ENCODE results near the gene MAGEC3. TPM values are rescaled to one million over a fixed set of nuclear protein-coding genes. Genes with fewer than 3 reads are reported as not detected.

The MAGEC3 gene
- total and polyA plus RNA-seq, 5 donors from 2014 or later = not detected

- no peak overlapping the region for H3K4me3 Mint-ChIP-seq
- H3K4me3 ChIP-seq (ENCODE audit: low read depth, low read length) = no peak overlapping the region
- ATAC-seq (ENCODE audit: low read depth in 2 of 2) = no peak
- peaks cover 0 to 4% (median 0%) of the 10 kb centered on the region in 7 donors for H3K9me3 Mint-ChIP-seq
- no peaks in the 10 kb centered on the region for H3K4me1 ChIP-seq (ENCODE audit: control insufficient read depth, insufficient read depth, low read length, poor library complexity, severe bottlenecking)
- no peaks in the 10 kb centered on the region for H3K36me3 ChIP-seq (ENCODE audit: control insufficient read depth, insufficient read depth, low read length)
- no peak for DNase-seq
- no peaks in the 10 kb centered on the region for H3K9me3 ChIP-seq (ENCODE audit: control insufficient read depth in 2 of 2, low read length in 2 of 2)
- no peak overlapping the region for H3K27ac ChIP-seq (ENCODE audit: insufficient read depth, low read length, poor library complexity, severe bottlenecking)
- H3K27ac Mint-ChIP-seq = no peak overlapping the region
- H3K27me3 ChIP-seq (ENCODE audit: control insufficient read depth, insufficient read depth, low read length) = no peaks in the 10 kb centered on the region
- no peaks in the 10 kb centered on the region for H3K27me3 Mint-ChIP-seq
- no peaks in the 10 kb centered on the region for H3K36me3 Mint-ChIP-seq
- no peaks in the 10 kb centered on the region for H3K4me1 Mint-ChIP-seq
Measured at GRCh38 chrX:141917801-141918200, 79.7 kb downstream of the MAGEC3 start.

DNA sequence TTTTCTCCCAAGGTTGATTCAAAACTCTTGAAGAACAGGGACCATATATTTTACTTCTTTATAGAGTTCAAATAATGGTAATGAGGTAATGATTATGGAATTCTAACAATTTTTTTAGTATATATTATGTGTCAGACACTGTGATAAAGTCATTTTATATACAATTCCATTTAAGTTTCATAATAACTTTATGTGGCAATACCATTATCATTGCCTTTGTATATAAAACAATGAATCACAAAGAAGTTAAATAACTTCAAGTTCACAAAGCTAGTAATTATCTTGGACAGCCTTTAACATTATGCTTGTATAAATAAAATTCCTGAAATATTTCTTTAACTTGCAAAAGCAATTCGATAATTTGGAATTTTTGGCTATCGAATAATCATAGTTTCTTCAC is 86.2 kb downstream of the MAGEC3 start:
- H3K4me1 ChIP-seq (ENCODE audit: control insufficient read depth, insufficient read depth, low read length, poor library complexity, severe bottlenecking) = no peaks in the 10 kb centered on the region
- no peaks in the 10 kb centered on the region for H3K27me3 ChIP-seq (ENCODE audit: control insufficient read depth, insufficient read depth, low read length)
- ATAC-seq (ENCODE audit: low read depth in 2 of 2) (no peak), DNase-seq (no peak)
- H3K36me3 ChIP-seq (ENCODE audit: control insufficient read depth, insufficient read depth, low read length) = no peaks in the 10 kb centered on the region
- no peaks in the 10 kb centered on the region for H3K4me1 Mint-ChIP-seq
- H3K9me3 ChIP-seq (ENCODE audit: control insufficient read depth in 2 of 2, low read length in 2 of 2) = no peaks in the 10 kb centered on the region
- H3K4me3 ChIP-seq (ENCODE audit: low read depth, low read length) = no peak overlapping the region
- H3K27me3 Mint-ChIP-seq = no peaks in the 10 kb centered on the region
- no peaks in the 10 kb centered on the region for H3K36me3 Mint-ChIP-seq
- no peak overlapping the region for H3K27ac ChIP-seq (ENCODE audit: insufficient read depth, low read length, poor library complexity, severe bottlenecking)
- H3K9me3 Mint-ChIP-seq = peaks cover 0 to 12% (median 2%) of the 10 kb centered on the region in 7 donors
- no peak overlapping the region for H3K27ac Mint-ChIP-seq
- H3K4me3 Mint-ChIP-seq = no peak overlapping the region

DNA sequence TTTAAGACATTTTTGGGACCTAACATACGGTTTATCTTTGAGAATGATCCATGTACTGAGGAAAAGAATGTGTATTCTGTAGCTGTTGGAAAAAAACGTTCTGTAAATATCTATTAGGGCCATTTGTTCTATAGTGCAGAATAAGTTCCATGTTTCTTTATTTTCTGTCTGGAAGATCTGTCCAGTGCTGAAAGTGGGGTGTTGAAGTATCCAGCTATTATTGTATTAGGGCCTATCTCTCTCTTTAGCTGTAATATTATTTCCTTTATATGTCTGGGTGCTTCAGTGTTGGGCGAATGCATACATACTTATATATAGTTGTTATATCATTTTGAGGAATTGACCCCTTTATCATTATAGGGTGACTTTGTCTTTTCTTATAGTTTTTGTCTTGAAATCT is 90.3 kb downstream of the MAGEC3 start:
- no peak for ATAC-seq (ENCODE audit: low read depth in 2 of 2)
- Histone ChIP-seq H3K36me3 (ENCODE audit: control insufficient read depth, insufficient read depth, low read length) (no peaks in the 10 kb centered on the region), H3K9me3 (ENCODE audit: control insufficient read depth in 2 of 2, low read length in 2 of 2) (peaks cover 0 to 2% of the 10 kb centered on the region in 2 experiments), H3K27ac (ENCODE audit: insufficient read depth, low read length, poor library complexity, severe bottlenecking) (no peak overlapping the region), H3K27me3 (ENCODE audit: control insufficient read depth, insufficient read depth, low read length) (no peaks in the 10 kb centered on the region), H3K4me1 (ENCODE audit: control insufficient read depth, insufficient read depth, low read length, poor library complexity, severe bottlenecking) (no peaks in the 10 kb centered on the region), H3K4me3 (ENCODE audit: low read depth, low read length) (no peak overlapping the region)
- H3K27me3 Mint-ChIP-seq = no peaks in the 10 kb centered on the region
- no peaks in the 10 kb centered on the region for H3K36me3 Mint-ChIP-seq
- DNase-seq = no peak
- H3K27ac Mint-ChIP-seq = no peak overlapping the region
- peaks cover 0 to 13% (median 2%) of the 10 kb centered on the region in 7 donors for H3K9me3 Mint-ChIP-seq
- no peak overlapping the region for H3K4me3 Mint-ChIP-seq
- no peaks in the 10 kb centered on the region for H3K4me1 Mint-ChIP-seq

DNA sequence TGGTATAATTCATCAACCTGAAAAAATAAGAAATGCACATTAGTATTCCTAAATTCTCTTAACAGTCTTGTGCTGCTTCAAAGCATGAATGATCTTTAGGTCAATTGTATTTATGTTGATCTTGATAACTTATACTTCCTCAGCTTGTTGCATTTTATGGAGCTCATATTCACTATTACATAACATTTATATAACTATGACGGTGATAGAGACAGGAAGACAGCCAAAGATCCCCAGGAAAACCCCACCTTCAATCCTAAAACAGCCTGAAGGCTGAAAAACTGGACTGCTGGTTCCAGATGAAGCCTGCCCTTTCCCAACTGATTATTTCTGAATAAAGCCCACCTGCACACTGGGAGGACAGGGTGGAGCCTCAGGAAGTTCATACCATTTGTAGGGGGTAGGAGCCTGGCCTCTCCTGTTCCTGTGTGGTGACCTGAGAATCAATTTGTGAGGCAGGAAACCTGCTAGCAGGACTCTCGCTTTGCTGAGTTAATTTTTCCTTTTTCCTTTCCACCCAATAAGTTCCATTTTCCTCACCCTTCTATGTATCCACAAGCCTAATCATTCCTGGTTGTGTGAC is 96.0 kb downstream of the MAGEC3 start:
- peak overlapping the region in 1 of 4 donors; percentile 65 for H3K4me3 Mint-ChIP-seq
- Histone ChIP-seq H3K4me1 (ENCODE audit: control insufficient read depth, insufficient read depth, low read length, poor library complexity, severe bottlenecking) (no peaks in the 10 kb centered on the region), H3K4me3 (ENCODE audit: low read depth, low read length) (no peak overlapping the region), H3K27ac (ENCODE audit: insufficient read depth, low read length, poor library complexity, severe bottlenecking) (no peak overlapping the region), H3K27me3 (ENCODE audit: control insufficient read depth, insufficient read depth, low read length) (no peaks in the 10 kb centered on the region), H3K36me3 (ENCODE audit: control insufficient read depth, insufficient read depth, low read length) (no peaks in the 10 kb centered on the region), H3K9me3 (ENCODE audit: control insufficient read depth in 2 of 2, low read length in 2 of 2) (peaks cover 0 to 2% of the 10 kb centered on the region in 2 experiments)
- no peaks in the 10 kb centered on the region for H3K27me3 Mint-ChIP-seq
- H3K27ac Mint-ChIP-seq = no peak overlapping the region
- H3K4me1 Mint-ChIP-seq = no peaks in the 10 kb centered on the region
- no peak for ATAC-seq (ENCODE audit: low read depth in 2 of 2)
- DNase-seq = no peak
- peaks cover 0 to 4% (median 0%) of the 10 kb centered on the region in 7 donors for H3K9me3 Mint-ChIP-seq
- H3K36me3 Mint-ChIP-seq = no peaks in the 10 kb centered on the region

DNA sequence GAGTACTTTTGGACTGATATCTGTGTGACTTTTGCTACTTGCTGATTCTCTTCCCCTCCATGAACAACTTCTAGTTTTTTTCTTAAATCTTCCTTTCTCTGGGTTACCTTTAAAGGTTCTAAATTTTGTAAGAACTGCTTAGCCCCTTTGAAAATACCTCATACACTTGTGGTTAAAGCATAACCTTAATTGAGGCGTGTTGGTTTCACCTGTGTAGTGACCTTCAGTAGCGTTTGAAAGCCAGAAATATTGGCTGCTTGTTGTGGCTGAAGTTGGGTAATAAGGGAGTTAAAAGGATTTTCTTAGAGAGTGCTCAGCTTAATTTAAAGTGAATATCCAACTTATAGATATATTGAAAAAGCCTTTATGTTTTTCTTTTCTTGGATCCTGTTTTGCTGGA is 97.5 kb downstream of the MAGEC3 start:
- H3K4me3 Mint-ChIP-seq = no peak overlapping the region

DNA sequence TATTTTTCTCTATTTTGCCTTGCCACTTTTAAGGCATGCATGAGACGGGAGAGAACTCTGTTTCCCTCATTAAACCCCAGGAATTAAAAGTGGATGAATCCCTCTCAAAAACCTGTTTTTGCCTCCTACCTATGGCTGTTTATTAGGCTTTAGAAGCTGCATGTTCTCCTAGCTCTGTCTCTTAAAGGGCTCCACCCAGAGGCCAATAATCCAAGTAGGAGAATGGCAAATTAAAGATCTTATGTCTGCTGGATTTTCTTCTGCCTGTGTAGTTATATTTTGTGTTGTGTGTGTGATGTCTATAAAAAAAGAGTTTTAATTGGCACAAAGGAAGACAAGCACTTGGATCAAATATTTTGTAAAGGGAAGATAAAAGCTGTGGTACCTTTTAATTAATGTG is 98.0 kb downstream of the MAGEC3 start:
- no peak overlapping the region for H3K27ac Mint-ChIP-seq
- Histone ChIP-seq H3K4me1 (ENCODE audit: control insufficient read depth, insufficient read depth, low read length, poor library complexity, severe bottlenecking) (no peaks in the 10 kb centered on the region), H3K27ac (ENCODE audit: insufficient read depth, low read length, poor library complexity, severe bottlenecking) (no peak overlapping the region), H3K27me3 (ENCODE audit: control insufficient read depth, insufficient read depth, low read length) (no peaks in the 10 kb centered on the region), H3K4me3 (ENCODE audit: low read depth, low read length) (no peak overlapping the region), H3K9me3 (ENCODE audit: control insufficient read depth in 2 of 2, low read length in 2 of 2) (no peaks in the 10 kb centered on the region), H3K36me3 (ENCODE audit: control insufficient read depth, insufficient read depth, low read length) (no peaks in the 10 kb centered on the region)
- DNase-seq = no peak
- H3K9me3 Mint-ChIP-seq = peaks cover 0 to 2% (median 0%) of the 10 kb centered on the region in 7 donors
- no peak for ATAC-seq (ENCODE audit: low read depth in 2 of 2)
- H3K4me3 Mint-ChIP-seq = no peak overlapping the region
- no peaks in the 10 kb centered on the region for H3K4me1 Mint-ChIP-seq
- no peaks in the 10 kb centered on the region for H3K36me3 Mint-ChIP-seq
- H3K27me3 Mint-ChIP-seq = no peaks in the 10 kb centered on the region

More for the DNA sequence above, 97.5 kb downstream of the MAGEC3 start:
- Histone ChIP-seq H3K27ac (ENCODE audit: insufficient read depth, low read length, poor library complexity, severe bottlenecking) (no peak overlapping the region), H3K36me3 (ENCODE audit: control insufficient read depth, insufficient read depth, low read length) (no peaks in the 10 kb centered on the region), H3K4me1 (ENCODE audit: control insufficient read depth, insufficient read depth, low read length, poor library complexity, severe bottlenecking) (no peaks in the 10 kb centered on the region), H3K9me3 (ENCODE audit: control insufficient read depth in 2 of 2, low read length in 2 of 2) (no peaks in the 10 kb centered on the region), H3K4me3 (ENCODE audit: low read depth, low read length) (no peak overlapping the region), H3K27me3 (ENCODE audit: control insufficient read depth, insufficient read depth, low read length) (no peaks in the 10 kb centered on the region)
- ATAC-seq (ENCODE audit: low read depth in 2 of 2) = no peak
- H3K36me3 Mint-ChIP-seq = no peaks in the 10 kb centered on the region
- DNase-seq = no peak
- H3K27me3 Mint-ChIP-seq = no peaks in the 10 kb centered on the region
- no peaks in the 10 kb centered on the region for H3K4me1 Mint-ChIP-seq
- peaks cover 0 to 2% (median 0%) of the 10 kb centered on the region in 7 donors for H3K9me3 Mint-ChIP-seq
- H3K27ac Mint-ChIP-seq = no peak overlapping the region

DNA sequence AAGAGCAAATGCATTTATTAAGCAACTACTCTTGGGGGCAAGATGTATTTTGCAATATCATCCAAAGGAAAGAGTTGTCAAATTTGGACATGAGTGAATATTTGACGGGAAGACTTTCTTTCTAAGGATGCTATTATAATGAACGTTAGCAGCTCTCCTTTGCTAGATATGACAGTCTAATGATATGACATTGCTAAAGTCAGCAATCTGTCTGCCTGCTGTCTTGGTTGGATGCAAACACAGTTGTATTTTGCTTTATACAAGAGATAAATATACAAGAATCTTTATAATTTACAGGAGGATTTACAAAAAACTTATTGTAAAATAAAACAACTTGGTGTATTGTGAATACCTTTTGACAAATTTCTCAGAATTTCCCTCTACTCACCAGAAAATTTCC is 103.1 kb downstream of the MAGEC3 start:
- H3K4me1 Mint-ChIP-seq = no peaks in the 10 kb centered on the region
- Histone ChIP-seq H3K36me3 (ENCODE audit: control insufficient read depth, insufficient read depth, low read length) (no peaks in the 10 kb centered on the region), H3K27me3 (ENCODE audit: control insufficient read depth, insufficient read depth, low read length) (no peaks in the 10 kb centered on the region), H3K4me3 (ENCODE audit: low read depth, low read length) (no peak overlapping the region), H3K9me3 (ENCODE audit: control insufficient read depth in 2 of 2, low read length in 2 of 2) (no peaks in the 10 kb centered on the region), H3K4me1 (ENCODE audit: control insufficient read depth, insufficient read depth, low read length, poor library complexity, severe bottlenecking) (no peaks in the 10 kb centered on the region), H3K27ac (ENCODE audit: insufficient read depth, low read length, poor library complexity, severe bottlenecking) (no peak overlapping the region)
- peaks cover 0 to 3% (median 0%) of the 10 kb centered on the region in 7 donors for H3K9me3 Mint-ChIP-seq
- DNase-seq = no peak
- H3K36me3 Mint-ChIP-seq = no peaks in the 10 kb centered on the region
- no peaks in the 10 kb centered on the region for H3K27me3 Mint-ChIP-seq
- no peak for ATAC-seq (ENCODE audit: low read depth in 2 of 2)
- no peak overlapping the region for H3K27ac Mint-ChIP-seq
- H3K4me3 Mint-ChIP-seq = no peak overlapping the region

GRCh38 chrX:141945426-141945825 is 107.3 kb downstream of the MAGEC3 start:
- Mint-ChIP-seq H3K4me3 (no peak overlapping the region), H3K9me3 (peaks cover 0 to 6% (median 0%) of the 10 kb centered on the region in 7 donors), H3K27me3 (no peaks in the 10 kb centered on the region), H3K36me3 (no peaks in the 10 kb centered on the region), H3K4me1 (no peaks in the 10 kb centered on the region), H3K27ac (no peak overlapping the region)
- Histone ChIP-seq H3K36me3 (ENCODE audit: control insufficient read depth, insufficient read depth, low read length) (no peaks in the 10 kb centered on the region), H3K27ac (ENCODE audit: insufficient read depth, low read length, poor library complexity, severe bottlenecking) (no peak overlapping the region), H3K4me1 (ENCODE audit: control insufficient read depth, insufficient read depth, low read length, poor library complexity, severe bottlenecking) (no peaks in the 10 kb centered on the region), H3K27me3 (ENCODE audit: control insufficient read depth, insufficient read depth, low read length) (no peaks in the 10 kb centered on the region), H3K9me3 (ENCODE audit: control insufficient read depth in 2 of 2, low read length in 2 of 2) (no peaks in the 10 kb centered on the region), H3K4me3 (ENCODE audit: low read depth, low read length) (no peak overlapping the region)
- DNase-seq (no peak), ATAC-seq (ENCODE audit: low read depth in 2 of 2) (no peak)
